Esophagus squamous epithelium (tissue), 4 donors: ENCODE data around the gene BMF.

ENCODE experiments used
- POLR2A ChIP-seq, 4 donors: fragments of 450-650 bp; IDR thresholded peaks; one replicate each; pipeline ENCODE4 v1.6.1; 2017; ENCODE audit warnings: antibody characterized with exemption in 4 of 4, mild to moderate bottlenecking in 4 of 4, moderate library complexity in 3 of 4
- TF ChIP-seq, protein P1 (sequence below), 6 experiments: fragments of 450-650 bp in 4 of 6; fragments of 200-600 bp in 2 of 6; sonication (generic) in 2 of 6; IDR thresholded peaks; one replicate each; pipeline ENCODE4 v1.5.1; 2016 to 2019; ENCODE audit warnings: antibody characterized with exemption in 6 of 6, mild to moderate bottlenecking in 4 of 6, moderate library complexity in 4 of 6

DNA sequence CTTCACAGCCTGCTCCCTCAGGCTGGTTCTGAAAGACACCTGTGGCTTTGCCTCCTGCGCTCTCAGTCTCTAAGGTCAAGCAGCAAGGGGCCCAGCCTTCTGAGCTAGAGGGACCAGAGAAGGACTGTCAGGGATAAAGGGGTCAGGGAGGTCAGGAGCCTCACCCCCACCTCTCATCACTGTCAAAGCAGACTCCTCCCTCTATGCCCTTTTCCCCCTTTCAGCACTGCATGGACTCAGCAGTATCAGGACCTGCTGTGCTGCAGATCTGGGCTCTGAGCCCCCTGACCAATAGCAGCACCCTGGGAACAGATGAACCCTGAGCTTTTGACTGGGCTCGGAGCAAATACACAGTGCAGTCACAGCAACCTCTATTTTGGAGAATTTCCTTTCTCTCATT, 3.2 kb upstream of the BMF start:
- TF ChIP-seq, protein P1, sequence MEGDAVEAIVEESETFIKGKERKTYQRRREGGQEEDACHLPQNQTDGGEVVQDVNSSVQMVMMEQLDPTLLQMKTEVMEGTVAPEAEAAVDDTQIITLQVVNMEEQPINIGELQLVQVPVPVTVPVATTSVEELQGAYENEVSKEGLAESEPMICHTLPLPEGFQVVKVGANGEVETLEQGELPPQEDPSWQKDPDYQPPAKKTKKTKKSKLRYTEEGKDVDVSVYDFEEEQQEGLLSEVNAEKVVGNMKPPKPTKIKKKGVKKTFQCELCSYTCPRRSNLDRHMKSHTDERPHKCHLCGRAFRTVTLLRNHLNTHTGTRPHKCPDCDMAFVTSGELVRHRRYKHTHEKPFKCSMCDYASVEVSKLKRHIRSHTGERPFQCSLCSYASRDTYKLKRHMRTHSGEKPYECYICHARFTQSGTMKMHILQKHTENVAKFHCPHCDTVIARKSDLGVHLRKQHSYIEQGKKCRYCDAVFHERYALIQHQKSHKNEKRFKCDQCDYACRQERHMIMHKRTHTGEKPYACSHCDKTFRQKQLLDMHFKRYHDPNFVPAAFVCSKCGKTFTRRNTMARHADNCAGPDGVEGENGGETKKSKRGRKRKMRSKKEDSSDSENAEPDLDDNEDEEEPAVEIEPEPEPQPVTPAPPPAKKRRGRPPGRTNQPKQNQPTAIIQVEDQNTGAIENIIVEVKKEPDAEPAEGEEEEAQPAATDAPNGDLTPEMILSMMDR (IDR thresholded peaks at IDR 0.05): no peak
- no peak for TF ChIP-seq POLR2A (IDR thresholded peaks at IDR 0.05)
